MM.1S (cell line): Measurements from ENCODE around the gene RNASEH1.

Experiments
- CTCF ChIP-seq: fragments of 300-600 bp; sonication (generic); IDR thresholded peaks from 2 replicates; pipeline ENCODE4 v1.5.1; 2016; ENCODE audit warnings: antibody characterized with exemption, low read length, mixed read lengths
- EZH2 ChIP-seq: fragments of 300-600 bp; sonication (generic); optimal IDR thresholded peaks from 2 replicates; pipeline ENCODE3; 2017; ENCODE audit warnings: low read depth, mild to moderate bottlenecking, antibody characterized with exemption, low read length, mixed read lengths
- EZH2phosphoT487 ChIP-seq: fragments of 300-600 bp; sonication (generic); IDR thresholded peaks from 2 replicates; pipeline ENCODE4 v1.6.1; 2018; ENCODE audit warnings: antibody characterized with exemption, low read length

GRCh38 chr2:3500326-3500899 is 57.7 kb downstream of the RNASEH1 start:
- TF ChIP-seq CTCF, result no peak
- no peak for TF ChIP-seq EZH2
- no peak for TF ChIP-seq EZH2phosphoT487
